Fibroblast of lung (primary cell): ENCODE measurements around the gene POU2F2. TPM values are rescaled to one million over a fixed set of nuclear protein-coding genes. Genes with fewer than 3 reads are reported as not detected.
A peak's percentile ranks its signal among the peaks of the same experiment; 100 is the strongest.

Source experiments
- DNase-seq, 2 donors: peaks; one replicate each; pipeline versions ENCODE4 v3.0.0 to v3.0.0-alpha.2; 2010; ENCODE audit warnings: low read depth in 2 of 2
- H2AFZ ChIP-seq: 2 replicates; pipeline ENCODE4 v1.5.1; 2012; ENCODE audit warnings: low read length, control low read depth, inconsistent platforms
- H3K27ac ChIP-seq: 2 replicates; pipeline ENCODE4 v1.5.1; 2011; ENCODE audit warnings: low read length, control low read depth; ENCODE audit not compliant: insufficient read depth
- H3K27me3 ChIP-seq: 2 replicates; pipeline ENCODE4 v1.5.1; 2011; ENCODE audit warnings: mild to moderate bottlenecking, low read length; ENCODE audit not compliant: control insufficient read depth, insufficient read depth
- H3K36me3 ChIP-seq: 2 replicates; pipeline ENCODE4 v1.5.1; 2011; ENCODE audit warnings: low read length; ENCODE audit not compliant: control insufficient read depth, insufficient read depth
- H3K4me1 ChIP-seq: 2 replicates; pipeline ENCODE4 v1.5.1; 2011; ENCODE audit warnings: low read length; ENCODE audit not compliant: control insufficient read depth, insufficient read depth; ENCODE audit errors: extremely low read depth
- H3K4me2 ChIP-seq: 2 replicates; pipeline ENCODE4 v1.5.1; 2011; ENCODE audit warnings: low read length, control low read depth; ENCODE audit not compliant: insufficient read depth; ENCODE audit errors: extremely low read depth
- H3K4me3 ChIP-seq, 4 experiments: fragments of 200-600 bp in 1 of 4; sonication (generic) in 1 of 4; replicated peaks in 1 of 4; 2 replicates each; pipeline ENCODE4 v1.5.1; 2011 to 2016; ENCODE audit warnings: low read length in 4 of 4, low read depth in 3 of 4, mild to moderate bottlenecking in 3 of 4, control low read depth in 2 of 4, inconsistent platforms in 1 of 4, mixed read lengths in 1 of 4; ENCODE audit not compliant: insufficient read depth in 1 of 4; ENCODE audit errors: control extremely low read depth in 1 of 4
- H3K79me2 ChIP-seq: 2 replicates; pipeline ENCODE4 v1.5.1; 2012; ENCODE audit warnings: mild to moderate bottlenecking, low read length, inconsistent platforms; ENCODE audit not compliant: control insufficient read depth, insufficient read depth
- H3K9ac ChIP-seq: 2 replicates; pipeline ENCODE4 v1.5.1; 2011; ENCODE audit warnings: mild to moderate bottlenecking, low read length, control low read depth; ENCODE audit not compliant: insufficient read depth
- H3K9me3 ChIP-seq: 2 replicates; pipeline ENCODE4 v1.5.1; 2012; ENCODE audit warnings: low read depth, low read length; ENCODE audit not compliant: control insufficient read depth, insufficient read depth
- H4K20me1 ChIP-seq: 2 replicates; pipeline ENCODE4 v1.5.1; 2011; ENCODE audit warnings: low read length; ENCODE audit not compliant: control insufficient read depth, insufficient read depth; ENCODE audit errors: extremely low read depth
- EZH2 ChIP-seq: IDR thresholded peaks from 2 replicates; pipeline ENCODE4 v1.5.1; 2012; ENCODE audit warnings: low read length, control low read depth, mild to moderate bottlenecking; ENCODE audit errors: missing control alignments
- polyA plus RNA-seq, 2 donors: library from polyadenylated mRNA; depleted of rRNA in 1 of 2; stranded (reverse) in 1 of 2; unstranded in 1 of 2; fragments of >200 nt; gene quantifications; 2 replicates each; pipeline ENCODE4 v1.2.1, GENCODE V29; 2011 to 2012; ENCODE audit warnings: missing spikeins in 1 of 2
- total RNA-seq: library from RNA; depleted of rRNA; stranded (reverse); fragments of >200 nt; gene quantifications from 2 replicates; pipeline ENCODE4 v1.2.1, GENCODE V29; 2014
- TF ChIP-seq, protein P1 (sequence below), 2 donors: IDR thresholded peaks in 1 of 2; conservative IDR thresholded peaks in 1 of 2; 1 replicate in 1 of 2; 2 replicates in 1 of 2; pipeline ENCODE4 v1.5.1; 2011 to 2012; ENCODE audit warnings: low read length in 2 of 2, control low read depth in 1 of 2, inconsistent platforms in 1 of 2, low read depth in 1 of 2, mild to moderate bottlenecking in 1 of 2

POU2F2 gene
- total and polyA plus RNA-seq, 2 donors (not counting 1 experiment from before 2014, with no cell fraction given) = 0.17 to 0.31 TPM

DNA sequence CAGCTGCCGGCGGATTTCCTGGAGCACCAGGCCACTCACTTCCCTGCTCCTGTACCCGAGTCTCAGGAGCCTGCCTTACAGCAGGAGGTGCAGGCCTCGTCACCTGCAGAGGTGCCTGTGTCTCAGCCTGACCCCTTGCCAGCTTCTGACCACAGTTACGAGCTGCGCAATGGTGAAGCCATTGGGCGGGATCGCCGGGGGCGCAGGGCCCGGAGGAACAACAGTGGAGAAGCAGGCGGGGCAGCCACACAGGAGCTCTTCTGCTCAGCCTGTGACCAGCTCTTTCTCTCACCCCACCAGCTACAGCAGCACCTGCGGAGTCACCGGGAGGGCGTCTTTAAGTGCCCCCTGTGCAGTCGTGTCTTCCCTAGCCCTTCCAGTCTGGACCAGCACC, 53.0 kb downstream of the POU2F2 start:
- no peak overlapping the region for H3K27ac ChIP-seq
- no peak overlapping the region for H3K4me2 ChIP-seq
- no peak overlapping the region for H3K9ac ChIP-seq
- H3K36me3 ChIP-seq = peaks cover 28% of the 10 kb centered on the region
- H3K9me3 ChIP-seq = no peaks in the 10 kb centered on the region
- H3K4me3 ChIP-seq = no peak overlapping the region
- H3K4me1 ChIP-seq = peaks cover 4% of the 10 kb centered on the region
- DNase-seq = no peak
- TF ChIP-seq, protein P1, sequence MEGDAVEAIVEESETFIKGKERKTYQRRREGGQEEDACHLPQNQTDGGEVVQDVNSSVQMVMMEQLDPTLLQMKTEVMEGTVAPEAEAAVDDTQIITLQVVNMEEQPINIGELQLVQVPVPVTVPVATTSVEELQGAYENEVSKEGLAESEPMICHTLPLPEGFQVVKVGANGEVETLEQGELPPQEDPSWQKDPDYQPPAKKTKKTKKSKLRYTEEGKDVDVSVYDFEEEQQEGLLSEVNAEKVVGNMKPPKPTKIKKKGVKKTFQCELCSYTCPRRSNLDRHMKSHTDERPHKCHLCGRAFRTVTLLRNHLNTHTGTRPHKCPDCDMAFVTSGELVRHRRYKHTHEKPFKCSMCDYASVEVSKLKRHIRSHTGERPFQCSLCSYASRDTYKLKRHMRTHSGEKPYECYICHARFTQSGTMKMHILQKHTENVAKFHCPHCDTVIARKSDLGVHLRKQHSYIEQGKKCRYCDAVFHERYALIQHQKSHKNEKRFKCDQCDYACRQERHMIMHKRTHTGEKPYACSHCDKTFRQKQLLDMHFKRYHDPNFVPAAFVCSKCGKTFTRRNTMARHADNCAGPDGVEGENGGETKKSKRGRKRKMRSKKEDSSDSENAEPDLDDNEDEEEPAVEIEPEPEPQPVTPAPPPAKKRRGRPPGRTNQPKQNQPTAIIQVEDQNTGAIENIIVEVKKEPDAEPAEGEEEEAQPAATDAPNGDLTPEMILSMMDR (conservative IDR thresholded peaks at IDR 0.05 in 1 of 2, IDR thresholded peaks at IDR 0.05 in 1 of 2; ENCODE audit: low read depth in 1 of 2, low read length in 2 of 2) = no peak
- no peak for TF ChIP-seq EZH2
- peaks cover 45% of the 10 kb centered on the region for H3K79me2 ChIP-seq
- peaks cover 1% of the 10 kb centered on the region for H4K20me1 ChIP-seq
- H3K27me3 ChIP-seq = no peaks in the 10 kb centered on the region
- H2AFZ ChIP-seq = no peak overlapping the region

GRCh38 chr19:42078538-42079275, 53.5 kb downstream of the POU2F2 start:
- H3K27ac ChIP-seq = no peak overlapping the region
- H3K79me2 ChIP-seq = peaks cover 45% of the 10 kb centered on the region
- peaks cover 1% of the 10 kb centered on the region for H4K20me1 ChIP-seq
- no peak overlapping the region for H3K4me3 ChIP-seq
- H3K36me3 ChIP-seq = peaks cover 28% of the 10 kb centered on the region
- no peak for DNase-seq
- H3K4me1 ChIP-seq = peaks cover 4% of the 10 kb centered on the region
- no peak overlapping the region for H2AFZ ChIP-seq
- no peak overlapping the region for H3K9ac ChIP-seq
- no peak overlapping the region for H3K4me2 ChIP-seq
- H3K27me3 ChIP-seq = no peaks in the 10 kb centered on the region
- H3K9me3 ChIP-seq = no peaks in the 10 kb centered on the region
- TF ChIP-seq, protein P1 (conservative IDR thresholded peaks at IDR 0.05 in 1 of 2, IDR thresholded peaks at IDR 0.05 in 1 of 2; ENCODE audit: low read depth in 1 of 2, low read length in 2 of 2) = no peak
- TF ChIP-seq EZH2 = no peak

DNA sequence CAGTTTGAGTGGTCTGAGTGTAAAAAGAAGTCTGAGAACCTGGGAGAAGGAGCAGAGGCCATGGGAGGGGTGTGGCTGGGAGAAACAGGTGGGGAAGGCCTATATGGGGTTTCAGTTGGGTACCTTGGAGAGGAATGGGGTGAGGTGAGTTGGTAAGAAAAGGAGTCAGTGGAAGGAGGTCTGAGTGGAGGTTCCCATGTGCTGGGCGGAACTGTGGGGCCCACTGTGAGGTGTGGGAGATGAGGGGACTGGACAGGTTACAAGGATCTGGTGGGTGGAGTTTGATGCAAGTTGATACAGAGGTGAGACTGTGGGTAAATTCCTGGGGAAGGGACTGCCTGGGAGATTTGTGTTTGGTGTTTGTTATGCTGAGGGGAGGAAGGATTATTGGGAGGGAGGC, 54.2 kb downstream of the POU2F2 start:
- no peak for TF ChIP-seq EZH2
- TF ChIP-seq, protein P1 (conservative IDR thresholded peaks at IDR 0.05 in 1 of 2, IDR thresholded peaks at IDR 0.05 in 1 of 2; ENCODE audit: low read depth in 1 of 2, low read length in 2 of 2) = no peak
- Histone ChIP-seq H3K9ac (no peak overlapping the region), H3K9me3 (no peaks in the 10 kb centered on the region)

More for the DNA sequence above, 54.2 kb downstream of the POU2F2 start:
- H3K4me1 ChIP-seq = peaks cover 4% of the 10 kb centered on the region
- no peak overlapping the region for H2AFZ ChIP-seq
- H3K36me3 ChIP-seq = peaks cover 28% of the 10 kb centered on the region
- H3K27me3 ChIP-seq = no peaks in the 10 kb centered on the region
- H4K20me1 ChIP-seq = peaks cover 1% of the 10 kb centered on the region
- DNase-seq = no peak
- peaks cover 45% of the 10 kb centered on the region for H3K79me2 ChIP-seq
- peak overlapping the region in 1 of 4 experiments; percentile 74 for H3K4me3 ChIP-seq
- no peak overlapping the region for H3K27ac ChIP-seq
- H3K4me2 ChIP-seq = no peak overlapping the region
